HG03135 (cell line): ENCODE results near the gene LIF.
"Not testable (repeated sequence)": the region's sequence is repeated elsewhere in the genome, so short reads cannot be mapped to it uniquely, and the experiment has no call there.

Experiments
- ATAC-seq: cut with Tn5 transposase; IDR thresholded peaks from one replicate; pipeline ENCODE4 v1.9.1; 2021; ENCODE audit warnings: mild to moderate bottlenecking, moderate library complexity; ENCODE audit not compliant: unreplicated experiment

The LIF gene

DNA sequence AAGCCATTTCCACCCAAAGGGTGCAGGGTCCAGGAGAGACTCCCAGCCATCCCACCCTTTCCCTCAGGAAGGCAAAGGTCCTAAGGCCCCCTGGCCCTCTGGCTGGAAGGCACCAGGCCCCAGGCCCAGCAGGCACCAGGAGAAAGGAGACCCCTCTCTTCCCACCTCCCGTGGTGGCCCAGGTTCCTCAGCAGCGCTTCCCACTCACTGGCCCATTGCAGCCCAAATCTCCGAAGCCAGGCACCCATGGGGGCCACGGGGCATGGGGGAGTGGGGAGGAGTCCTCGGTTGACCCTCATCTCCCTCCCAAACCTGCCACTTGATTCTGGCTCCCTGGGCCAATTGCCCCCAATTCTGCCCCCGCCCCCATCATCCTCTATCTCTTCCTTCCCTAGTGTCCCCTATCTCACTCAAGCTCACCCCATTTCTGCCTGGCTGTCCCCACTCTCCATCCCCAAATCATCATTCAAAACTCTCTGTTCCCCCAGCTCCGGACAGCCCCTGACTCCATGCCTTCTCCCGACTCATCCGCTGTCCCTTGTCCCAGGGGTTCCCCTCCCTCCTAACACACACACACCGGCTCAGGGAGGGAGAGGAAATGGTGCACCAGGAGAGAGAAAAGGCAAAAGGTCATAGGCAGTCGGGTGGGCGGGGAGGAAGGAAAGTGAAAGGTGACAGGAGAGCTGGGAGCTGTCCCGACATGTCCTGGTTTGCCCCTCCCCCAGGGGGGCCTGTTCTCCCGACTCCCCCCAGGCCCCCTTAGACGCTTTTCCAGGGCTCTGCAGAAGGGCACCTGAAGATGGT, 1.2 kb downstream of the LIF start:
- no peak for ATAC-seq

DNA sequence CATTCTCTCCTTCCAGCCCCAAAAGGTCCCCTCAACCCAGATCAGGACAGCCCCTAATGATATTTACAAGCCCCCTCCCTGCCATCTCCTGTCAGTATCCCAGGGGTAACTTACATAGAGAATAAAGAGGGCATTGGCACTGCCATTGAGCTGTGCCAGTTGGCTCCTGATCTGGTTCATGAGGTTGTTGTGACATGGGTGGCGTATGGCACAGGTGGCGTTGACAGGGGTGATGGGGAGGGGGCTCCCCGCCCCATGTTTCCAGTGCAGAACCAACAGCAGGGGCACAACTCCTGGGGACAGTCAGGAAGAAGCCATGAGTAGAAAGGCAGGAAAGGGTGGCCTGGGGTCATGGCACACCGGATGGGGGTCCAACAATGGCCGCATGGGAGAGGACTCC, 1.9 kb downstream of the LIF start:
- no peak for ATAC-seq

DNA sequence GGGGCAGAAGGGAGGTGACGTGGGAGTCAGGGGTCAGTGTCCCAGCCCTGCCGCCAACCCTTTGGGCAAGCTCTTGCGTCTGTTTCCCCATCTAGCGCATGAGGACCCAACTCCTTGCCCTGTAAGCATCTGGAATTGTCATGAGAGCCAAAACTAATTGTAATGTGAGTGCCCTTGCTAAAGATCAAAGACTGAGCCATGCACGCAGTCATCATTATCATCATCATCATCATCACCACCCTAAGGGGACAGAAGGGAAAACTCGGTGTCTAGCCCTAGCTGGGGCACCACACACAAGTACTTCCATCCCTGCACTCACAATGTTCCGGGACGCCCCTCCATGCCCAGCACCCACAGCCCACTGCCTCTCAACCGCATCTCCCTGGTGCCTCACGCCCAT, 2.5 kb downstream of the LIF start:
- ATAC-seq, result no peak

DNA sequence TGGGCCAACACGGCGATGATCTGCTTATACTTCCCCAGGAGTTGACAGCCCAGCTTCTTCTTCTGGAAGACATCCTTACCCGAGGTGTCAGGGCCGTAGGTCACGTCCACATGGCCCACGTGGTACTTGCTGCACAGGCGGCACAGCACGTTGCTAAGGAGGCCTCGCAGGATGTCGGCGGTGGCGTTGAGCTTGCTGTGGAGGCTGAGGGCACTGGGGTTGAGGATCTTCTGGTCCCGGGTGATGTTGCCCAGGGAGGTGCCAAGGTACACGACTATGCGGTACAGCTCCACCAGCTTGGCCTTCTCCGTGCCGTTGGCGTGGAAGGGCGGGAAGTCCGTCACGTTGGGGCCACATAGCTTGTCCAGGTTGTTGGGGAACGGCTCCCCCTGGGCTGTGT, 2.9 kb downstream of the LIF start:
- no peak for ATAC-seq

DNA sequence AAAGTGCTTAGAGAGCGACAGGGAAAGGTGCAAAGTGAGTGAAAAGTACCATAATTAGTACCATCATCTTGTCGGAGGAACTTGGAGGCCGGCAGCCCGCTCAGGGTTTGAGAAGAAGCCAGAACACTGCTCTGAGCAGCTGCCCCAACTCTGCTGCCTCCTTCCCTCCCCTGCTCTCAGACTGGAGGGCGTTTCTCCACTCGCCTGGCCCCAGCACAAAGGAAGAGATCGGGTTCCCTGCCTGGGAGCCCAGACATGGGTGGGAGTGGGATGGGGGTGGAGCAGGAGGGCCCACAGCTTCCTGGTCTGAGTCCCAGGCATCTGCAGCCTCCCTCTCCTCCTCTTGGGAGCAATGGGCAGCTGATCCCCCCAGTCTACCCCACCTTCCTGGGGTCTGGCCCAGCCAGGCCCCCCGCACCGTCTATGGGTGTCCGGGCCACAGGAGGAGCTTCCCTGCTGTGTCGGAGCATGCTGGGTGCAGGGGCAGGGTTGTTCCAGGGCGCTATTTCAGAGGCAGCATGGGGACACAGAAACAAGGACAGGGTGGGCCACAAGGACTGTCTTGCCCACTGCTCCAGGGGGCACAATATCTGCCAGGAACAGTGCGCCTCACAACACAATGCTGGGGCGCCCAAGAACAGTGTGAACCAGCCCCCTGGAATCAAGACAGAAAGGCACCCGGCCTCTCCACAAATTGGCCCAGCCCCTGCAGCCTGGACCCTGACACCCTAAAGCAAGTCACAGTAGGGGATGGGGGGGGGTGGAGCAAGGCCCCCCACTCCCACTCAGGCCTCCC, 4.8 kb downstream of the LIF start:
- ATAC-seq, result no peak

DNA sequence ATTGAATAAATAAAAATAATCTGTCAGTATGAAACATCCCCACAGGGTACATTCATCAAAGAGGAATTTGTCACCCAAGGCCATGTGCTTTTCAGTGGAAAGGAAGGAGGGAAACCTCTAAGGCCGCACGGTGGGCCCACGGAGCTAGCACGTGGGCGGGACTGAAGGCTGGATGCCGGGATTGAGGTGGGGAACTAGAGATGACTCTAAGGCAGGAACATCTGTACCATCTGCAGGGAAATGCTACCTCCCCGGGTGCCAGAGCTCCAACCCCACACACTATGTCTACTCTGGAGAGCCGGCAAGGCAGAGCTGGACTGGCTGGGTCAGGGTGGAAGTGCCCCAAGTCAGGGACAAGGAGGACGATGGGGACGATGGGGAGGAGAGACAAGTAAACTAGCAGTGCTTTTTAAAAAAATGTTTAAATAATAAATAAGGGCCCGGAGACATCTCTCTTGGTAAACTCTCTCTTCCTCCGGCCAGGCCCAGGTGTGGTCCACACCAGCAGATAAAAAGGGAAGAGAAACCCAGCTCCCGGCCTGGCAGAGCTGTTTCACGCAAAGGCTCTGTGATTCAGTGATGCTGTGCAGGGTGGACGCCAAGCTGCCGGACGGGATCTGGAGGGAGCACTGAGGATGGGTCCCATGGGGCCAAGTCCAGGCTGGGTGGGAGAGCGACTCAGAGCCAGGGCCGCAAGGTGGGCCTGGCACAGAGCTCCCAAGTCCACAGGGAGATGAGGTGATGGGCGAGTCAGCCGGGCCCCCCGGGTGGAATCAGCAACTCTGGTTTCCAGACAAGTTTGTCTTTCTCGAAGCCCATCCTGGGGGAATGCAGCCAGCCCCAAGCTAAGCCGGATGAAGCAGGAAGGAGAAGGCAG, 5.8 kb downstream of the LIF start:
- ATAC-seq, result no peak

DNA sequence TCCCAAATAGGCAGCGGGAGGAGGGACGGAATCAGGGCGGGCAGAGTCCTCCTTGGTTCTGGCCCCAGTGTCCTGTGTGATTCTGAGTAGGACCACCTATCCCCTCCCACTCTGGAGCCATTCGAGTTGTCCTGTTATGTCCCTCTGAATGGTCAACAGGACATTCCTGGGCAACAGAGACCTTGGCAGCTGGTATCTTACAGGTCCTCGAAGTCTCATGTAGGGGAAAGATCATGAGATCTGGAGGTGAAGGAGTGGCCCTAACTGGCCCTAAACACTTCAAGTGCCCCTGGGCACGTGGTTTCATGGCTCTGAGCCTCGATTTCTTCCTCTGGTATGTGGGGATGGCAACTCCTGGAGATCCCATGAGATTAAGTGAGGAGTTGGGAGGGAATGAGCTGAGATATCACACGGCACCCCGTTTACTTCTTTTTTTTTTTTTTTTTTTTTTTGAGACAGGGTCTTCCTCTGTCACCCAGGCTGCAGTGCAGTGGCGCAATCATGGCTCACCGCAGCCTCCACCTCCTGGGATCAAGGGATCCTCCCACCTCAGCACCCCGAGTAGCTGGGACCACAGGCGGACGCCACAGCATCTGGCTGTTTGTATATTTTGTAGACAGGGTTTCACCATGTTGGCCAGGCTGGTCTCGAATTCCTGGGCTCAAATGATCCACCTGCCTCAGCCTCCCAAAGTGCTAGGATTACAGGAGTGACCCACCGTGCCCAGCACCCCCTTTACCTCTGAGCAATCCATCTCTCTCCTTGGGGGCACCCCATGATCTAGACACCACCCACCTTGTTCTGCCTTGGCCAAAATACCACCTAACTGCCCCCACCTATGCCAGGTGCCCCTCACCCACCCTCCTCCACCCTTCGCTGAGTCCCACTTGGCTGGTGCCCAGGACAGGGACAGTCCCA, 6.8 kb downstream of the LIF start:
- no peak for ATAC-seq

DNA sequence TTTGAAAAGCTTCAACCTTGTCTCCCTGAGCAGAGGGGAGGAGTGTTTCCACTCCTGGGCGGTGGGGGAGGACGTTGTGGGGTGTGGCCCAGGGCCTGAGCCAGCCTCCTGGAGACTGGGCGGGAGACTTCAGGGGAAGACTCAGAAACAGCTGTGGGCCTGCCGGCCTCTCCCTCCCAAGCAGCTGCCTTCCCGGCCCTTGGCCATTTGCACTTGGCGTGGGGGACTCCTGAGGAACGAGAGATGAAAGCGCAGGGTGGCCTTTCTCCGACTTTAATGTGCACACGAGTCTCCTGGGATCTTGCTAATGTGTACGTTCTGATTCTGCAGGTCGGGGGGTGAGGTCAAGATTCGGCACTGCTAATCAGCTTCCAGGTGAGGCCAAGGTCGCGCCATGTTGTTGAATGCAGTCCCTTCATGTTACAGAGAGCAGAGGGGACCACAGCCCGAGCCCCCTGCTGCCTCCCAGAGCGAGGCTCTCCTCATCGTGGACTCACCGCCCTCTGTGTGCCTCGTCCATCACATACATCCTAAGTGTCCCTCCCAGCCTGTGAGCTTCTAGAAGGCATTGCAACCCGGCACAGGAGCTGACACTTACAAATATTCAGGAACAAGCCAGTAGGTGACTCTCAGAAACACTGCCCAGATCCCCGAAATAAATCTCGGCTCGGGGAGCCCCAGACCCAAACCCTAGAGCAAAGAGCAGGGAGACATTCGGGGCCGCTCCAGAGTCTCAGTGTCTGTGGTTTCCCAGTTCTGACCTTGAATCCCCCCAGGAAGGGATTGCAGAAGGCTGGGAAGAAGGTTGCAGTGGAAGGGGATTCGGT, 7.7 kb downstream of the LIF start:
- no peak for ATAC-seq

DNA sequence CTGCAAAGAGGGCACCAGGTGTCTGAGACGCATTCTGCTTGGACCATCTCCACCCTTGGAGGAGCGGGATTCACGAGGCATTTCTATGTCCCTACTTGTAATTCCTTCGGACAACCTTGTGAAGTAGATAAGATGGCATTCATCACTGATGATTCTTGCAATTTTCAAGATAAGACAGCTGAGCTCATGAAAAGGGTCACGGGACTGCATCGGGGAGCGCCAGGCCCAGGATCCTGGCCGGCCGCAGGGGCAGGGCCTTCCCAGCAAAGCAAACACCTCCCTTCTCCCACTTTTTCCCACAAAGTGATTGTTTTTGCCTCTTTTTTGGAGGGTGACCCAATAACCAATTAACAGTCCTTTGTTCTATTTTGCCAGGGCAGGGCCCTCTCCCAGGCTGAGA, 8.4 kb downstream of the LIF start:
- no peak for ATAC-seq

DNA sequence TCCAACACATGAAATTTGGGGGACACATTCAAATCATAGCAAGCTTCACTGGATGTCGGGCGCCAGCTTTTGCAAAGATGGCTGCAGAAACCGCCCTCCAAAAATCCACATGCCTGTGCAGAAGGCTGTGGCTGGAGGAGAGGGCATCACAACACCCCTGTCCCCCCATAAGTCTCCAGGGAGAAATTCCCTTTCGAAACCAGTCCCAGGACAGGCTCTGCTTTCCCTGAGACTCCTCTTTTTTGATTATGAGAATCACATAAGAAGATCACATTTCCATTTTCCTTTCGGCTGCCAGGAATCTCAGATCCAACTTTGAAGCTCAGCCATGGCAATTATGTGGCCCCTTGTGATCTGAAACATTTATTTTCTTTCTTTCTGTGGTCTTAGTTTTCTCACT, 9.7 kb downstream of the LIF start:
- no peak for ATAC-seq

DNA sequence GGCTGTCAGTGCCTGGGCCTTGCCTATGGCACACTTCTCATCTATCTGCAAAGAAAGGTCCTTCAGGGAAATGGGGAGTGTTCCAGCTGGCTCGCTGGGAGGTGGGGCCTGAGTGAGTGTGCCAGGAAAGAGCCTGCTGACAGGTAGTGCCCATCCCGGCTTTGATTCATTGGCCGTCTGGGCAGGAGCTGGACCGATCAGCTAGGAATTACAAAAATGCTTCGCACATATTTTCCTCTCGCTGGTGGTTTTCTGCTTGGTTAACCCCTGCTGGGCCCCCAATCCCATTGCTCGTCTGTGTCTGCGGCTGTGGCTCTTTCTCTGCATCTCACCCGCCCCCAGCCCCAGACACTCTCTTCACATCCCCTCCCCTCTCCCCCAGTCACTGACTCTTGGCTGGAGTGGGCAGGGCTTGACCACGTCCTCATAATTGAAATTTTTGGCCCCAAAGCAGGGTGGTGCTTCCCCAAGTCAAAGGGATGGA, 10.8 kb downstream of the LIF start:
- ATAC-seq, result no peak

DNA sequence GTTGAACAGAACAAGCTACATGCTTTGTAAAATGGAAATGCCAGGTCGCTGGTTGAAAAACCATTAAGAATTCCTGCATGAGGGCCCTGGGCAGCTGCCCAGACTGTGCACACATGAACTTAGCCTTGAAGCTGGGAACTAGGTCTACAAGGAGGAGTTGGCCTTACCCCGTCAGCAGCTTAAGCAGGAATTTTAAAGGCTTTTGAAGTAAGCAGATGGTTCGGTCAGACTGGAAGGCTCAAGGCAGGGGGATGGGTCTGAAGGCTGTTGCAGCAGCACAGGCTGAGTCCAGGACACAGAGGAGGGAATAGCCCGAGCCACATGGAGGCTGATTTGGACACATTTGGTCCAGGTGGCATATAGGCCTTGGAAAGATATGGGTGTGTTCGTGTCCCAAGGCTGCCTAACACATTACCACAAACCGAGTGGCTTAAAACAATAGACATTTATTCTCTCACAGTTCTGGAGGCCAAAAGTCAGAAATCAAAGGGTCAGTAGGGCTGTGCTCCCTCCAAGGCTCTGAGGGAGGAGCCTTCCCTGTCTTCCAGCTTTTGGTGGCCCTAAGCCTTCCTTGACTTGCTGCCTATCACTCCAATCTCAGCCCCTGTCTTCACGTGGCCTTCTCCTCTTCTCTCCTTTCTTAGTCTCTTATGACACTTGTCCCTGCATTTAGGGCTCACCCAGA, 11.6 kb downstream of the LIF start:
- no peak for ATAC-seq

DNA sequence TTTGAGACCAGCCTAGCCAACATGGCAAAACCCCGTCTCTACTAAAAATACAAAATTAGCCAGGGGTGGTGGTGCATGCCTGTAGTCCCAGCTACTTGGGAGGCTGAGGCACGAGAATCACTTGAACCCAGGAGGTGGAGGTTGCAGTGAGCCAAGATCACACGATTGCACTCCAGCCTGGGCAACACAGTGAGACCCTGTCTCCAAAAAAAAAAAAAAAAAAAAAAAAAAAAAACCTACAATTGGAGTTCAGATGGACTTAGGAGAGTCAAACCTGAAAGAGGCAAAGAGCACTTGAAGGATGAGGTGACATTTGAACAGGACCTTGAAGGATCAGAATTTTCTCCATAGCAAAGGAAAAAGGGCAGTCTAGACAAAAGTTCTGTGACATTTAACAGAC, 12.2 kb downstream of the LIF start:
- ATAC-seq, result not testable (repeated sequence)

DNA sequence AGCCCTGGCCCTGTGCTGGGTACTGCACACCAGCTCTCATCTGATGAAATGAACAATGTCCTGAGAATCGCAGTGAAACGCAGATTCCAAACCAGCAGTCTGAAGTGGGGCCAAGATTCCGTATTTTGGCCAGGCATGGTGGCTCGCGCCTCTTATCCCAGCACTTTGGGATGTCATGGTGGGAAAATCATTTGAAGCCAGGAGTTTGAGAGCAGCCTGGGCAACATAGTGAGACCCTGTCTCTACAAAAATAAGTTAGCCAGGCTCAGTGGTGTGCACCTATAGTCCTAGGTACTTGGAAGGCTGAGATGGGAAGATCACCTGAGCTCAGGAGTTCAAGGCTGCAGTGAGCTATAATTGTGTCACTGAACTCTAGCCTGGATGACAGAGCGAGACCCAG, 13.0 kb downstream of the LIF start:
- ATAC-seq, result no peak

DNA sequence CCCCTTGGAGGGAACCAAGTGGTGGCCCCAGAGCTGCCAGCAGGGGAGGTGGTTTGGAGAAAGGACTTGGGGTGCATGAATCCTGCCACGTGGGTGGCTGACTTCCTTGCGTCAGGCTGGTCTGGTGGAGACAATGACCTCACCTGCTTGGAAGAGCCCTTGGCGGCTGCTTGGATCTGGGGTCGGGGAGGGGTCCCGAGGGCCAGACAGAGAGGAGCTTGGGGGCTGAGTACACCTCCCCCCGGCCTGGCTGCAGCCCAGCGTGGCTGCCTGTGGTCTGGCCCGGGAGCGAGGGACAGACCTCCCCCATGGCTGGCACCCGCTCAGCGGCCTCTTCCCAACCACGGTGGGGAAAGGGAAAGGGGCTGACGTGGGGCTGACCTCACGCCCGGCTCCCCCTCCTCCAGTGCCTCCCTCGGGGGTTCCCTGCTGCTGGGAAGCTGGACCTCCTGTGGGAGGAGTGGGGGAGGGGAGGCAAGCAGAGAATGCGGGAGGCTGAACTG, 13.8 kb downstream of the LIF start:
- no peak for ATAC-seq

DNA sequence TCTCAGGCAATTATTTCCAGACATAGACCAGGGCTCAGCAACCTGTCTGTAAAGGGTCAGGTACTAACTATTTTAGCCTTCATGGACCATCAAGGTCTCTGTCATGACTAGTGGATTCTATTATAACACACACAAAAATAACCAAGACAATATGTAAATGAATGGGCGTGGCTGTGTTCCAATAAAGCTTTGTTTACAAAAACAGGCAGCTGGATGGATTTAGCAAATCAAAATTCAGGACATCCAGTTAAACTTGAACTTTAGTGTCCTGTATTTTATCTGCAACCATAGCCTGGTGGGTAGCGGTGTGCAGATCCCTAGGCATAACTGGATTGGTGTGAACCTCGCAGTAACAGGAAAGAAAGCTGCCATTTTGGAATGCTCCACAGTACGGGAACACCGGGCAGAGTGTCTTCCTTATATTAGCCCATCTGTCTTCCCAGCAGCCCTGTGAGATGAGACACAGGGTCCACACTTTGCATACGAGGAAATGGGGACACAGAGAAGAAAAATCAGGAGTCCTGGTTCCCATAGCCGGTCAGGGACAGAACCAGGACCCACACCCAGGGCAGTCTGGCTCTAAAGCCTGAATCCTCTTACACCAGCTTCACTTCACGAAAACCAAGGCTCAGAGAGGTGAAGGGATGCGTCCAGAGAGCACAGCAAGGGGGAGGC, 15.6 kb downstream of the LIF start:
- ATAC-seq, result no peak

DNA sequence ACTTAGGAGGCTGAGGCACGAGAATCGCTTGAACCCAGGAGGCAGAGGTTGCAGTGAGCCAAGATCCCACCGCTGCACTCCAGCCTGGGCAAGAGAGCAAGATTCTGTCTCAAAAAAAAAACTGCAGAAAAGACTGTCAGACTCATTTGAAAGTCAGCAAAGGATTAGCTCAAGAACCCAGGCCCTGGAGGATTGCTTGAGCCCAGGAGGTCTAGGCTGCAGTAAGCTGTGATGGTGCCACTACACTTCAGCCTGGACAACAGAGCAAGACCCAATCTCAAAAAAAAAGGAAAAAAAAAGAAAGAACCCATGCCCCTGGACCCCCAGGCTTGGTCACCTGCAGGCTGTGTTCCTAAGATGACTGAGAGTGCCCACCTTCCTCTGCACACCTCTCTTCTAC, 16.2 kb downstream of the LIF start:
- ATAC-seq, result no peak
